ENCODE measurements around the gene MCCD1.

DNA sequence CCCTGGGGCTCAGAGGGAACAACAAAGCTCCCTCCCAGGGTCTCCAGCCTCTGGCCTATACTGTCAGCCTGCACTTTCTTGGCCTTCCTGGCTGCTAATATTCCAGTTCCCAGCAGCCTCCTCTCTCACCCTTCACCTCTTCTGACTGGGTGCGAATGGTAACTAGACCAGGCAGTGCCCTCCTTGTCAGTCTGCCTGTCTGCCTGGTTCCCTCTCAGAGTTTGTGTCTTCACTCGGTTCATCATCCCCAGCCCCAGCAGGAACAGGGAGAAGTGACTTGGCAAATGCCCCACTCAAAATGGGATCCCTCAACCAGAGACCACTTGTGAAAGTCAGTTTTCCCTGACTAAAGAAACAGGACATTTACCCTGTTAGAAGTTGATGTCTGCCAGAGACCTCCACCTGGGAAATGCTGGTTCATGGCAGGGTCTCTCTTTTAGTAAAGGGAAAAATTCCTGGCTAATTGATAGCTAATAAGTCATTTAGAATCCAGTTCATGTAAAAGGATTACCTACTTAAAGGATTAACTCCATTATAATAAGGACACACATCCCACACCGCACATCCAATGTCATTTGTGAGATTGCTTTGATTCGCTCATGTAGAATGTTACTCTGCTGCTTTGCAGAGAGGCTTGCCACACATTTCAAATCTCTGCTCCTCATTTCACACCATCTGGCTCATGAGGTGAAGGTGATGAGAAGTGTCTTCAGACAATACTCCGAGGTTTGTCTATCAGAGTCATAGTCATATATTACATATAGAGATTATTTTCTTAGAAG lies 49.4 kb upstream of the MCCD1 start:
- no peak for TF ChIP-seq EZH2 (IDR thresholded peaks at IDR 0.05)
- no peak for TF ChIP-seq FOXP2 (optimal IDR thresholded peaks at IDR 0.05; ENCODE audit: control extremely low read depth, extremely low read length, insufficient read depth)
- TF ChIP-seq POLR2AphosphoS5 (IDR thresholded peaks at IDR 0.05; ENCODE audit: borderline replicate concordance, low read depth, low read length) = no peak
